Esophagus muscularis mucosa (tissue), 4 donors: ENCODE measurements around the gene PARP1. TPM values are rescaled to one million over a fixed set of nuclear protein-coding genes. Genes with fewer than 3 reads are reported as not detected.
"Not testable (repeated sequence)": the region's sequence is repeated elsewhere in the genome, so short reads cannot be mapped to it uniquely, and the experiment has no call there.

ENCODE experiments used
- DNase-seq: peaks from one replicate; pipeline ENCODE4 v3.0.0-alpha.2; 2017; ENCODE audit errors: extremely low spot score
- H3K27ac ChIP-seq, 4 donors: fragments of 200-600 bp; sonication (generic); replicated peaks in 1 of 4; 1 replicate in 3 of 4; 2 replicates in 1 of 4; pipeline ENCODE4 v1.5.1; 2016 to 2019; ENCODE audit warnings: mild to moderate bottlenecking in 1 of 4
- H3K27me3 ChIP-seq, 4 donors: fragments of 200-600 bp; sonication (generic); one replicate each; pipeline versions ENCODE4 v1.5.1 to v1.6.0; 2016 to 2019
- H3K36me3 ChIP-seq, 4 donors: fragments of 200-600 bp; sonication (generic); one replicate each; pipeline ENCODE4 v1.5.1; 2016 to 2019
- H3K4me1 ChIP-seq, 4 donors: fragments of 200-600 bp; sonication (generic); one replicate each; pipeline ENCODE4 v1.5.1; 2016 to 2019
- H3K4me3 ChIP-seq, 4 donors: fragments of 200-600 bp; sonication (generic); 1 replicate in 2 of 4; 2 replicates in 2 of 4; pipeline ENCODE4 v1.5.1; 2016 to 2019; ENCODE audit warnings: mild to moderate bottlenecking in 4 of 4, moderate library complexity in 1 of 4
- H3K9me3 ChIP-seq, 4 donors: fragments of 200-600 bp; sonication (generic); 1 replicate in 3 of 4; 2 replicates in 1 of 4; pipeline ENCODE4 v1.5.1; 2016 to 2019
- EP300 ChIP-seq: sonication (generic); formaldehyde crosslinking; IDR thresholded peaks from one replicate; pipeline ENCODE4 v1.6.1; 2017; ENCODE audit warnings: antibody characterized with exemption
- POLR2A ChIP-seq: fragments of 450-650 bp; IDR thresholded peaks from one replicate; pipeline ENCODE4 v1.6.1; 2017; ENCODE audit warnings: antibody characterized with exemption, moderate library complexity, mild to moderate bottlenecking, low read depth
- POLR2AphosphoS5 ChIP-seq, 2 donors: sonication (generic); formaldehyde crosslinking; IDR thresholded peaks; one replicate each; pipeline ENCODE4 v1.6.1; 2017; ENCODE audit warnings: antibody characterized with exemption in 2 of 2
- WGBS: methylation state at CpG from one replicate; pipeline ENCODE4 v1.1.5; 2018; 5-methylcytosine and 5-hydroxymethylcytosine counted together
- intact Hi-C: fragments of 100-400 bp; cut with DNase I; formaldehyde crosslinking; loops from one replicate; pipeline ENCODE4 v1.15.1; 2023
- total RNA-seq, 4 donors: library from RNA; depleted of rRNA; stranded (reverse); fragments of >200 nt; gene quantifications; one replicate each; pipeline versions ENCODE4 v1.1.0 to v1.2.1, GENCODE V29; 2016
- TF ChIP-seq, protein P1 (sequence below), 3 experiments: fragments of 200-600 bp in 2 of 3; fragments of 450-650 bp in 1 of 3; sonication (generic) in 2 of 3; IDR thresholded peaks; one replicate each; pipeline ENCODE4 v1.5.1; 2017 to 2019; ENCODE audit warnings: antibody characterized with exemption in 3 of 3, mild to moderate bottlenecking in 2 of 3, moderate library complexity in 1 of 3

PARP1 gene
- total RNA-seq, 4 donors from 2014 or later, result 103 to 136 (median 108) TPM

DNA sequence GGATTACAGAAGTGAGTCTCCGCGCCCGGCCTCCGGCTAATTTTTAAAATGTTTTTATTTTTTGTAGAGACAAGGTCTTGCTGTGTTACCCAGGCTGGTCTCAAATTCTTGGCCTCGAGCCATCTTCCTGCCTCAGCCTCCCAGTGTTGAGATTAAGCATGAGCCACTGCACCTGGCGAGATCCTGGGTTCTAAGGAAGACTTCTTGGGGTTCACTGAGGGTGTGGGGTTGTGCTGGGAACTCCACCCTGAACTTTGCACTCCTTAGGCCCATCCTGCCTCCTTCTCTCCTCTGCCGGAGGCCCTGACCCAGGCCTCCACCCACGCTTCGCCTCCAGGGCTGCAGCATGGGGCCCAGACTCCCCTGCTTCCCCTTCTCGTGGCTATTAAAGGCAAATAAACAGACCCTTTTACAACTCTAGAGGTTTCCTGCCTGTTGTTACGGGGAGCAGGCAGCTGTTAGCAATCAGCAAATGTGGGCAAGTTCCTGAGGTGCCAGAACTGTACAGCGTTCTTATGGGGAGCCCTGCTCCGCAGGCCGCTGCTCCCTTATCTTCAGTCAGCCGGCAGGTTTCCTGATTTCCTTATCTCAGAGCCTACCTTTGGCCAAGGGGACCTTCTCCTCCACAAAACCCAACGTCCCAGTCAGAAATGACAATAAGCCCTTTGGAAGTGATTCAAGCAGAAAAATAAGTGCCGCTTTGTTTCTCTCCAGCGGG lies 57.9 kb downstream of the PARP1 start:
- TF ChIP-seq, protein P1, sequence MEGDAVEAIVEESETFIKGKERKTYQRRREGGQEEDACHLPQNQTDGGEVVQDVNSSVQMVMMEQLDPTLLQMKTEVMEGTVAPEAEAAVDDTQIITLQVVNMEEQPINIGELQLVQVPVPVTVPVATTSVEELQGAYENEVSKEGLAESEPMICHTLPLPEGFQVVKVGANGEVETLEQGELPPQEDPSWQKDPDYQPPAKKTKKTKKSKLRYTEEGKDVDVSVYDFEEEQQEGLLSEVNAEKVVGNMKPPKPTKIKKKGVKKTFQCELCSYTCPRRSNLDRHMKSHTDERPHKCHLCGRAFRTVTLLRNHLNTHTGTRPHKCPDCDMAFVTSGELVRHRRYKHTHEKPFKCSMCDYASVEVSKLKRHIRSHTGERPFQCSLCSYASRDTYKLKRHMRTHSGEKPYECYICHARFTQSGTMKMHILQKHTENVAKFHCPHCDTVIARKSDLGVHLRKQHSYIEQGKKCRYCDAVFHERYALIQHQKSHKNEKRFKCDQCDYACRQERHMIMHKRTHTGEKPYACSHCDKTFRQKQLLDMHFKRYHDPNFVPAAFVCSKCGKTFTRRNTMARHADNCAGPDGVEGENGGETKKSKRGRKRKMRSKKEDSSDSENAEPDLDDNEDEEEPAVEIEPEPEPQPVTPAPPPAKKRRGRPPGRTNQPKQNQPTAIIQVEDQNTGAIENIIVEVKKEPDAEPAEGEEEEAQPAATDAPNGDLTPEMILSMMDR (IDR thresholded peaks at IDR 0.05), result no peak
- no peak for TF ChIP-seq EP300
- TF ChIP-seq POLR2AphosphoS5 (IDR thresholded peaks at IDR 0.05), result no peak
- no peak for TF ChIP-seq POLR2A
- Histone ChIP-seq H3K27me3 (no peaks in the 10 kb centered on the region), H3K9me3 (no peaks in the 10 kb centered on the region), H3K4me3 (no peak overlapping the region), H3K36me3 (no peaks in the 10 kb centered on the region), H3K4me1 (peaks cover 0 to 12% (median 0%) of the 10 kb centered on the region in 4 donors), H3K27ac (no peak overlapping the region)
- no peak for DNase-seq
- intact Hi-C loops, result no loop called here
- WGBS, result 46% methylated on average over 18 of the region's 18 CpGs

DNA sequence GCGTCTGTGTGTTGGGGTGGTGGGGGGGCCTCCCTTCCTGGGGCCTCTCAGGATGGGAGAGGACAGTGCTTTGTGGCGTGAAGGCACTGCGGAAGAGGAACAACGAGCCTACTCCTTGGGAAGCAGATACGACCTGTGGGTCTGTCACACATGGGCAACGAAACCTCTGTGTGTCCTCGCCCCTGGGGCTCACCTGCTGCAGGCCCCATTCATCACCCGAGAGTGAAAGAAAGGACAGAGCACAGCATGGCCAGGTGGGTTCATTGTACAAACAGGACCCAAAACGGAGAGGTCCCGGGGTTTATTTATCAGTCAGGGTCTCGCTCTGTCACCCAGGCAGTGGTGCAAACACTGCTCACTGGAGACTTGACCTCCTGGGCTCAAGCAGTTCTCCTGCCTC lies 58.8 kb downstream of the PARP1 start:
- H3K27me3 ChIP-seq, result no peaks in the 10 kb centered on the region
- no peak overlapping the region for H3K27ac ChIP-seq
- intact Hi-C loops, result no loop called here
- H3K4me3 ChIP-seq, result no peak overlapping the region
- H3K9me3 ChIP-seq, result no peaks in the 10 kb centered on the region
- DNase-seq, result no peak
- H3K36me3 ChIP-seq, result no peaks in the 10 kb centered on the region
- TF ChIP-seq EP300 (no peak), POLR2AphosphoS5 (IDR thresholded peaks at IDR 0.05) (no peak), POLR2A (no peak)
- TF ChIP-seq, protein P1 (IDR thresholded peaks at IDR 0.05), result no peak
- peaks cover 0 to 6% (median 0%) of the 10 kb centered on the region in 4 donors for H3K4me1 ChIP-seq
- WGBS, result 88% methylated on average over 11 of the region's 11 CpGs

DNA sequence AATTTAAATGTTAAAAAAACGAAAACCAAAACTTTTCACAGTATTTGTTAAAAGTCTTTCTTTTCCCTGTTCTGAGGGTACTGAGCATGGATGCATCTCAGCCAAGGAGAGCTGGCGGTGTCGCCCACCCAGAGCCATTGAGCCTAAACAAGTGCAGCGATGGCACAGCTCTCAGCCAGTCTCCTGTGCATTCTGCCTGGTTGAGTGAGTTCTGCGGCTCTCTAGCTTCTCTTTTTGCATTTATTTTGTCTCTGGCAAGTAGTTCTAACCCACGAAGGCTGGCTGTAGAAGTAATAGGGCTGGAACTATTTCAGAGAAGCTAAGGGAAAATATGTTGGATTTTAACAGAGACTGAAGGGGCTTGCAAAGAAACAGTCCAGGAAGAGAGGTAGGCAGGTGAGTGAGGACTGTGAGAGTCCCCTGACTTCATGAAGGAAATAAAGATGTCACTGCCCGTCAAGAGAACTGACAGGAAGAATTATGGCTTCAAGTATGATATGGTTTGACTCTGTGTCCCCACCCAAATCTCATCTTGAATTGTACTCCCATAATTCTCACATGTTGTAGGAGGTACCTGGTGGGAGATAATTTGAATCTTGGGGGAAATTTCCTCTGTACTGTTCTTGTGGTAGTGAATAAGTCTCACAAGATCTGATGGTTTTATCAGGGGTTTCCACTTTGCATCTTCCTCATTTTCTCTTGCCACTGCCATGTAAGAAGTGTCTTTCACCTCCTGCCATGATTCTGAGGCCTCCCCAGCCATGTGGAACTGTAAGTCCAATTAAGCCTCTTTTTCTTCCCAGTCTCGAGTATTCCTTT lies 63.2 kb downstream of the PARP1 start:
- no peak for DNase-seq
- Histone ChIP-seq H3K27me3 (no peaks in the 10 kb centered on the region), H3K27ac (no peak overlapping the region), H3K9me3 (no peaks in the 10 kb centered on the region), H3K36me3 (no peaks in the 10 kb centered on the region), H3K4me3 (no peak overlapping the region), H3K4me1 (no peaks in the 10 kb centered on the region)
- no peak for TF ChIP-seq EP300
- TF ChIP-seq POLR2AphosphoS5 (IDR thresholded peaks at IDR 0.05), result no peak
- TF ChIP-seq, protein P1 (IDR thresholded peaks at IDR 0.05), result no peak
- TF ChIP-seq POLR2A, result no peak
- WGBS, result 79% methylated on average over 8 of the region's 8 CpGs
- intact Hi-C loops, result no loop called here

DNA sequence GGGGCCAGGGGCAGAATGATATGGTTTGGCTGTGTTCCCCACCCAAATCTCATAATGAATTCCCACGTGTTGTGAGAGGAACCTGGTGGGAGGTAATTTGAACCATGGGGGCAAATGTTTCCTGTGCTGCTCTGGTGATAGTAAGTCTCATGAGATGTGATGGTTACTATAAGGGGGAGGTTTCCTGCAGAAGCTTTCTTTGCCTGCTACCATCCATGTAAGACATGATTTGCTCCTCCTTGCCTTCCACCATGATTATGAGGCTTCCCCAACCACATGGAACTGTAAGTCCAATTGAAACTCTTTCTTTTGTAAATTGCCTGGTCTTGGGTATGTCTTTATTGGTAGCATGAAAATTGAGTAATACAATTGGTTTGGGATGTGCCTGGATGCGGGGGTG lies 65.2 kb downstream of the PARP1 start:
- Histone ChIP-seq H3K27ac (no peak overlapping the region), H3K9me3 (no peaks in the 10 kb centered on the region), H3K4me3 (no peak overlapping the region), H3K36me3 (no peaks in the 10 kb centered on the region), H3K27me3 (no peaks in the 10 kb centered on the region), H3K4me1 (no peaks in the 10 kb centered on the region)
- 82% methylated on average over 2 of the region's 2 CpGs for WGBS
- no peak for TF ChIP-seq POLR2AphosphoS5 (IDR thresholded peaks at IDR 0.05)
- TF ChIP-seq EP300, result no peak
- TF ChIP-seq, protein P1 (IDR thresholded peaks at IDR 0.05), result no peak
- TF ChIP-seq POLR2A, result no peak
- no peak for DNase-seq
- intact Hi-C loops, result no loop called here

DNA sequence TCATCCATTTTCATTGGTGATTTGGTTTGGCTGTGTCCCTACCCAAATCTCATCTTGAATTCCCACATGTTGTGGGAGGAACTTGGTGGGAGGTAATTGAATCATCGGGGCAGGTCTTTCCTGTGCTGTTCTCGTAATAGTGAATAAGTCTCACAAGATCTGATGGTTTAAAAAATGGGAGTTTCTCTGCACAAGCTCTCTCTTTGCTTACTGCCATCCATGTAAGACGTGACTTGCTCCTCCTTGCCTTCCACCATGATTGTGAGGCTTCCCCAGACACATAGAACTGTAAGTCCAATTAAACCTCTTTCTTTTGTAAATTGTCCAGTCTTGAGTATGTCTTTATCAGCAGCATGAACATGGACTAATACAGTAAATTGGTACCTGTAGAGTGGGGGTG lies 67.8 kb downstream of the PARP1 start:
- H3K36me3 ChIP-seq, H3K4me1 ChIP-seq, H3K27ac ChIP-seq, H3K4me3 ChIP-seq, DNase-seq, H3K9me3 ChIP-seq, intact Hi-C loops, H3K27me3 ChIP-seq: not testable (repeated sequence)
- 94% methylated on average over 3 of the region's 3 CpGs for WGBS
